ENCODE results near the gene MAP4. TPM values are rescaled to one million over a fixed set of nuclear protein-coding genes. Genes with fewer than 3 reads are reported as not detected.

Gene MAP4
- polyA plus RNA-seq, 1 donor from 2014 or later = 186 TPM

GRCh38 chr3:47847801-47848518 is 168.3 kb downstream of the MAP4 start:
- H3K27ac ChIP-seq (ENCODE audit: low read length) = no peak overlapping the region
- H2AFZ ChIP-seq (ENCODE audit: low read depth, low read length) = no peak overlapping the region
- no peaks in the 10 kb centered on the region for H3K9me3 ChIP-seq (ENCODE audit: low read length)
- H3K9me2 ChIP-seq (ENCODE audit: insufficient read depth, low read length) = no peaks in the 10 kb centered on the region
- no peak overlapping the region for H3K4me3 ChIP-seq (ENCODE audit: low read length)
- no peak overlapping the region for H3K4me2 ChIP-seq (ENCODE audit: low read length)
- H3K79me2 ChIP-seq (replicated peaks; ENCODE audit: insufficient read depth, low read length) = no peaks in the 10 kb centered on the region
- no peaks in the 10 kb centered on the region for H3K36me3 ChIP-seq (ENCODE audit: insufficient read depth, low read length)
- H3K9ac ChIP-seq (ENCODE audit: low read length) = no peak overlapping the region
- no peaks in the 10 kb centered on the region for H3F3A ChIP-seq (ENCODE audit: insufficient read depth, low read length, poor library complexity, severe bottlenecking)
- TF ChIP-seq CTCF (IDR thresholded peaks at IDR 0.05; ENCODE audit: poor library complexity, severe bottlenecking) (no peak), EP300 (conservative IDR thresholded peaks at IDR 0.05; ENCODE audit: poor library complexity, severe bottlenecking) (no peak), POLR2AphosphoS5 (IDR thresholded peaks at IDR 0.05) (no peak), TAF1 (IDR thresholded peaks at IDR 0.05; ENCODE audit: low read depth) (no peak), SMC3 (conservative IDR thresholded peaks at IDR 0.05; ENCODE audit: poor library complexity) (no peak), MXI1 (conservative IDR thresholded peaks at IDR 0.05; ENCODE audit: poor library complexity, severe bottlenecking) (no peak), RAD21 (conservative IDR thresholded peaks at IDR 0.05) (no peak), REST (IDR thresholded peaks at IDR 0.05; ENCODE audit: borderline replicate concordance) (no peak), EZH2 (IDR thresholded peaks at IDR 0.05; ENCODE audit: borderline replicate concordance, insufficient read depth, low read length, poor library complexity, severe bottlenecking) (no peak)
- H4K20me1 ChIP-seq (ENCODE audit: insufficient read depth) = no peaks in the 10 kb centered on the region
- H3K27me3 ChIP-seq (ENCODE audit: insufficient read depth, low read depth, low read length) = no peaks in the 10 kb centered on the region

DNA sequence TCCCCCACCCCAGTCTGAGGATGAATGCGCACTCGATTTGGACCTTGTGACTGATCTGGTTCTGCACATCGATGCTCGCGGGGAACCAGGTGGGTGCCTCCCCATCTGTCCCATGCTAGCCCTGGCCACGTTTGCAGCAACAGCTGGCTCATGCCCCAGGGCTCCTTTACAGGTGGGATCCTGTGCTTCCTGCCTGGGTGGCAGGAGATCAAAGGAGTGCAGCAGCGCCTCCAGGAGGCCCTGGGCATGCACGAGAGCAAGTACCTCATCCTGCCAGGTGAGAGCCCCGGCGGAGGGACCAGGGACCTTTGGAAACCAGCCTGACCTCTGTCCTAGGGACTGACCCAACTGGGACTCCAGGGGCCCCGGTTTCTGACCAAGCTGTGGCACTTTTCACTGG is 169.0 kb downstream of the MAP4 start:
- Histone ChIP-seq H3K36me3 (ENCODE audit: insufficient read depth, low read length) (no peaks in the 10 kb centered on the region), H3K9me3 (ENCODE audit: low read length) (no peaks in the 10 kb centered on the region), H3F3A (ENCODE audit: insufficient read depth, low read length, poor library complexity, severe bottlenecking) (no peaks in the 10 kb centered on the region), H3K79me2 (replicated peaks; ENCODE audit: insufficient read depth, low read length) (no peaks in the 10 kb centered on the region), H3K9me2 (ENCODE audit: insufficient read depth, low read length) (no peaks in the 10 kb centered on the region), H3K4me3 (ENCODE audit: low read length) (no peak overlapping the region), H3K4me2 (ENCODE audit: low read length) (no peak overlapping the region), H4K20me1 (ENCODE audit: insufficient read depth) (no peaks in the 10 kb centered on the region), H3K27me3 (ENCODE audit: insufficient read depth, low read depth, low read length) (no peaks in the 10 kb centered on the region), H2AFZ (ENCODE audit: low read depth, low read length) (no peak overlapping the region), H3K27ac (ENCODE audit: low read length) (no peak overlapping the region), H3K9ac (ENCODE audit: low read length) (no peak overlapping the region)
- no peak for TF ChIP-seq RAD21 (conservative IDR thresholded peaks at IDR 0.05)
- no peak for TF ChIP-seq SMC3 (conservative IDR thresholded peaks at IDR 0.05; ENCODE audit: poor library complexity)
- TF ChIP-seq EZH2 (IDR thresholded peaks at IDR 0.05; ENCODE audit: borderline replicate concordance, insufficient read depth, low read length, poor library complexity, severe bottlenecking) = no peak
- TF ChIP-seq REST (IDR thresholded peaks at IDR 0.05; ENCODE audit: borderline replicate concordance) = no peak
- TF ChIP-seq POLR2AphosphoS5 (IDR thresholded peaks at IDR 0.05) = no peak
- no peak for TF ChIP-seq CTCF (IDR thresholded peaks at IDR 0.05; ENCODE audit: poor library complexity, severe bottlenecking)
- TF ChIP-seq MXI1 (conservative IDR thresholded peaks at IDR 0.05; ENCODE audit: poor library complexity, severe bottlenecking) = no peak
- no peak for TF ChIP-seq EP300 (conservative IDR thresholded peaks at IDR 0.05; ENCODE audit: poor library complexity, severe bottlenecking)
- TF ChIP-seq TAF1 (IDR thresholded peaks at IDR 0.05; ENCODE audit: low read depth) = no peak
